HFFc6 (cell line): Measurements from ENCODE around the gene ABCF2. TPM values are rescaled to one million over a fixed set of nuclear protein-coding genes. Genes with fewer than 3 reads are reported as not detected.

ENCODE experiments used
- DNase-seq: peaks from one replicate; pipeline ENCODE4 v3.0.0-alpha.2; 2018
- H3K27ac Mint-ChIP-seq: 2 replicates; pipeline ENCODE4 v1.8.0; 2020; ENCODE audit warnings: mild to moderate bottlenecking, mixed read lengths
- H3K27me3 Mint-ChIP-seq: 2 replicates; pipeline ENCODE4 v1.8.0; 2021; ENCODE audit warnings: mild to moderate bottlenecking, moderate library complexity, mixed read lengths; ENCODE audit not compliant: insufficient read depth
- H3K36me3 Mint-ChIP-seq: 2 replicates; pipeline ENCODE4 v1.8.0; 2021; ENCODE audit warnings: low read depth, mixed read lengths
- H3K4me1 Mint-ChIP-seq: 2 replicates; pipeline ENCODE4 v1.8.0; 2020; ENCODE audit warnings: low read depth, mixed read lengths
- H3K4me3 Mint-ChIP-seq: 2 replicates; pipeline ENCODE4 v1.8.0; 2020; ENCODE audit warnings: mild to moderate bottlenecking, moderate library complexity, mixed read lengths
- H3K9me3 Mint-ChIP-seq: 2 replicates; pipeline ENCODE4 v1.8.0; 2020; ENCODE audit warnings: mild to moderate bottlenecking, mixed read lengths
- total RNA-seq, 6 experiments: library from RNA; stranded (reverse); fragmentation: NEBNext Ultra II Directional; extraction: Animal tissue kit (Norgen Biotek cat#: 25700); gene quantifications; 2 replicates in 1 of 6; 3 replicates in 5 of 6; pipeline ENCODE4 v1.2.3, GENCODE V29; 2021
- TF ChIP-seq, protein P1 (sequence below): fragments of 200-600 bp; sonication (generic); IDR thresholded peaks from 2 replicates; pipeline ENCODE4 v1.5.0; 2021; ENCODE audit warnings: antibody characterized with exemption, mild to moderate bottlenecking

ABCF2 gene
- total RNA-seq, 6 experiments from 2014 or later = 63.8 to 79.7 (median 67.8) TPM

DNA sequence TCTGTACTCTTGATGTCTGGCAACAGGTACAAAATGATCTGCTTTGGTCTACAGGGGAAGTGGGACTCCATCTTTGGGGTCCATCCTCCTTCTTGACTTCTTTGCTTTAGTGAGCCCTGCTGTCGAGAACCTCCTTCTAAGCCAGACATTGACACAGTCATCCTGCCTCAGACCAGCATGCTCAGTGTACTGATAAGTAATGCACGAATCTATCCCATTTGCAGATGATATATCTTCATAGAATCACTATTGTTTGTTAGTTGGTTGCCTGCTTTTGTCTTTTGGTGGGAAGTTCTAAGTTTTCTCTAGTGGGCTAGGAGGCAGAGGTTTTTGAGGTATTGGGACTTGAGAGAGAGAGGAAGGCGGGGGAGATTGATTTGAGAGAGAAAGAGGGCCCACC, 25.7 kb downstream of the ABCF2 start:
- Mint-ChIP-seq H3K36me3 (no peaks in the 10 kb centered on the region), H3K4me3 (no peak overlapping the region), H3K4me1 (no peaks in the 10 kb centered on the region), H3K27me3 (peaks cover 48% of the 10 kb centered on the region), H3K27ac (no peak overlapping the region), H3K9me3 (no peaks in the 10 kb centered on the region)
- DNase-seq = no peak
- TF ChIP-seq, protein P1, sequence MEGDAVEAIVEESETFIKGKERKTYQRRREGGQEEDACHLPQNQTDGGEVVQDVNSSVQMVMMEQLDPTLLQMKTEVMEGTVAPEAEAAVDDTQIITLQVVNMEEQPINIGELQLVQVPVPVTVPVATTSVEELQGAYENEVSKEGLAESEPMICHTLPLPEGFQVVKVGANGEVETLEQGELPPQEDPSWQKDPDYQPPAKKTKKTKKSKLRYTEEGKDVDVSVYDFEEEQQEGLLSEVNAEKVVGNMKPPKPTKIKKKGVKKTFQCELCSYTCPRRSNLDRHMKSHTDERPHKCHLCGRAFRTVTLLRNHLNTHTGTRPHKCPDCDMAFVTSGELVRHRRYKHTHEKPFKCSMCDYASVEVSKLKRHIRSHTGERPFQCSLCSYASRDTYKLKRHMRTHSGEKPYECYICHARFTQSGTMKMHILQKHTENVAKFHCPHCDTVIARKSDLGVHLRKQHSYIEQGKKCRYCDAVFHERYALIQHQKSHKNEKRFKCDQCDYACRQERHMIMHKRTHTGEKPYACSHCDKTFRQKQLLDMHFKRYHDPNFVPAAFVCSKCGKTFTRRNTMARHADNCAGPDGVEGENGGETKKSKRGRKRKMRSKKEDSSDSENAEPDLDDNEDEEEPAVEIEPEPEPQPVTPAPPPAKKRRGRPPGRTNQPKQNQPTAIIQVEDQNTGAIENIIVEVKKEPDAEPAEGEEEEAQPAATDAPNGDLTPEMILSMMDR = no peak

DNA sequence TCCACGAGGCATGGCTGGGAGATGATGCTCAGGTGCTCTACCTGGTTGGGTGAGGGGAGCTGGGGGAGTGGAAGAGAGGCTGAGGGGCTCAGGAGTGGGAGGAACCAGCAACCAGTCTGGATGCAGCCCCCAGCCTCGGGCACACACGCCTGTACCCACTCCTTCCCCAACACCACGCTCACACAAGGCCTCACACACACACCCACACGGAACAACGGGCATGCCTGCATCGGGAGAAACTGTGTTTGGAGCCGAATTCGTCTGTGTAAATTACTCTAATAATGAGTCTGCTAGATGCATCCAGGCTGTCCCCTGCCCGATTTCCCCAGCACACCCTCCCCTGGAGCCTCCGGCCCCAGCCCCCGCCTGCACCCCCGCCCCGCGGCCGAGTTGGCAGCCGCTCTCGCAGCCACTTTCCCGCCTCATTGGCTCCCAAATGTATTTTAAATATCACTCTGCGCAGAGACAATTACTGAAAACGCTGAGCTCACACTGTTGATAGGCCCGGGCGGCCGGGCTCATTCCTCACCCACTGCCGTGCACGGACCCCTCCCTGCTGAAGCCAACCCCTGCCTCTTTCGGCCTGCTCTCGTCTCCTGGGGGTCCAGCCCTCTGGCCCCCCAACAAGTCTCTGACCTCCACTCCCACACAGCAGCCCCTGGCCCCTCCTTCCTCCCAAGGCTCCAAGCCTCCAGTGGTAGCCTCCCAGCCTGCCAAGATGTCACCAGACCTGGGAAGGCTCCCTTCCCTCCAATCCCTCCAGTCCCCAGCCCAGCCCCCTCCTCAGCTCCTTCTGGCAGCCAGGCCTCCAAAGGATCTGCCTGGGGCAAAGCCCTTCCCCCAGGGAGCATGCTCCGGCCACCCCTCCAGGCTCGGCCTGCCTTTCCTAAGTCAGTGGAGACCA, 27.8 kb downstream of the ABCF2 start:
- H3K4me3 Mint-ChIP-seq = no peak overlapping the region
- no peak overlapping the region for H3K27ac Mint-ChIP-seq
- H3K36me3 Mint-ChIP-seq = no peaks in the 10 kb centered on the region
- no peaks in the 10 kb centered on the region for H3K4me1 Mint-ChIP-seq
- peaks cover 48% of the 10 kb centered on the region for H3K27me3 Mint-ChIP-seq
- H3K9me3 Mint-ChIP-seq = no peaks in the 10 kb centered on the region
- TF ChIP-seq, protein P1 = no peak
- DNase-seq = no peak

DNA sequence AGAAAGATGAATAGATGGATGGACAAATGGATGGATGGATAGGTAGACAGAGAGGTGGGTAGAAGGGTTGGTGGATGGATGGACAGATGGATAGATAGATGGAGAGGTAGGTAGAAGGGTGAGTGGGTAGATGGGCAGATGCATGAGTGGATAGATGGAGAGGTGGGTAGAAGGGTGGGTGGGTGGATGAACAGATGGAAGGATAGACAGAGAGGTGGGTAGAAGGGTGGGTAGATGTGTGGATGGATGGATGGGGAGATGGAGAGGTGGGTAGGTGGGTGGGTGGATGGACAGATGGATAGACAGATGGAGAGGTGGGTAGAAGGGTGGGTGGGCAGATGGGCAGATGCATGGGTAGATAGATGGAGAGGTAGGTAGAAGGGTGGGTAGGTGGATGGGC, 29.1 kb downstream of the ABCF2 start:
- no peak for DNase-seq
- Mint-ChIP-seq H3K4me1 (no peaks in the 10 kb centered on the region), H3K9me3 (no peaks in the 10 kb centered on the region), H3K27ac (no peak overlapping the region), H3K36me3 (no peaks in the 10 kb centered on the region), H3K27me3 (peaks cover 50% of the 10 kb centered on the region), H3K4me3 (no peak overlapping the region)
- TF ChIP-seq, protein P1 = no peak

DNA sequence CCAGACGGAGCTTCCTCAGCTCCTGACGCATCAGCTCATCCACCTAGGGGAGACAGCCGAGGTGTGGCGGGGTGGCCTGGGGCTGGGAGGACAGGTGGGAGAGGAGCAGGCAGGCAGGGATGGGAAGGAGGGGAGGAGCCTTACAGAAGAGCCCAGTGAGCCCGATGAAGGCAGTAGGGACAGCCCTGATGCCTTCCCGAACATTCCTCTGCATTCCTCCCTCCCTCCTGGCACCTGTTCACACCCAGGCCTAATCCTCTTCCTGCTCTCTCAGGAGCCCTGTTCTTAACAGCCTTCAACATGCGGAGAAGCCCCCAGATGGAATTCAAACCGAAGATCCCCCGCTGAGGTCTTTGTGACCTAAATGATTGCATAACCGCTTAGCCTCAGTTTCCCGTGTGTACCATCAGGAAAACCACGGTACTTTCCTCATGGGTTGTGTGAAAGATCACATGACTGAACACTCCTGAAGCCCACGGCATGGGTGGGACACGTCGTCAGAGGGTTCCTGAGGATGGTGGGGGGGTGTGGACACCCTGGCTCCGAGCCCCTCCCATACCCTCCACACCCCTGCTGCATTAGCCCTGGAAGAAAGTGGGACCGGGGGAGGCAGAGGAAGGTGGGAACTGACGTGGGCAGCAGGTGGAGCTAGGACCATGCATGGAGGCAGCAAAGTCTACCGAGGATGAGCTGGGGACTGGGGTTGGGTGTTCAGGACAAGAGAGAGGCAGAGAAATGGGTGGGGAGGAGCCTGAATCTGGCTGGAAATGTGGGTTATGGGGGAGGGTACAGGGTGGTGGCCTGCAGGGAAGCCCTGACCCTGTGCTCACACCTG, 31.2 kb downstream of the ABCF2 start:
- TF ChIP-seq, protein P1 = no peak
- H3K27me3 Mint-ChIP-seq = peaks cover 43% of the 10 kb centered on the region
- H3K36me3 Mint-ChIP-seq = no peaks in the 10 kb centered on the region
- H3K27ac Mint-ChIP-seq = no peak overlapping the region
- H3K4me1 Mint-ChIP-seq = no peaks in the 10 kb centered on the region
- DNase-seq = no peak
- no peak overlapping the region for H3K4me3 Mint-ChIP-seq
- H3K9me3 Mint-ChIP-seq = no peaks in the 10 kb centered on the region

DNA sequence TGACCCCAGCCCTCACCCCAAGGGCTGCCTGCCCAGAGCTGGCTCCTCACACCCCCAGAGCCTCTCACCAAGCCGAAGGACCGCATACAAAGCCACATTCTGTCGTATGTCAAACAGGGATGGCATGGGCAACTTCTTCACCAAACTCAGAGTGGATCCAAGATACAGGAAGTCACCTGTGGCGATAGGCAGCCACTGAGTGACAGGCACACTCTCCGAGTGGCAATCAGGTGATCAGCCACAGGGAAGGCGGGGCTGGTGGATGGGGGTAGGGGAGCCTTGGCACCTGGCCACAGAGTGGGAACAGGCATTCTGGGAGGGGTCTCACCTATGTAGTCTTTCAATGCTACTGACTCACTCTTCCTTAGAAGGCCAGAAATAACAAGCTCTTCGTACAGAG, 32.8 kb downstream of the ABCF2 start:
- no peaks in the 10 kb centered on the region for H3K9me3 Mint-ChIP-seq
- H3K4me1 Mint-ChIP-seq = no peaks in the 10 kb centered on the region
- TF ChIP-seq, protein P1 = no peak
- H3K27ac Mint-ChIP-seq = no peak overlapping the region
- no peak overlapping the region for H3K4me3 Mint-ChIP-seq
- H3K36me3 Mint-ChIP-seq = no peaks in the 10 kb centered on the region
- H3K27me3 Mint-ChIP-seq = peaks cover 47% of the 10 kb centered on the region
- no peak for DNase-seq
